Omental fat pad (tissue), 4 donors: Measurements from ENCODE around the gene CSHL1. TPM values are rescaled to one million over a fixed set of nuclear protein-coding genes. Genes with fewer than 3 reads are reported as not detected.
A peak's percentile ranks its signal among the peaks of the same experiment; 100 is the strongest.
"Not testable (repeated sequence)": the region's sequence is repeated elsewhere in the genome, so short reads cannot be mapped to it uniquely, and the experiment has no call there.

Source experiments
- ATAC-seq: fragments of 150-250 bp; one replicate; pipeline ENCODE4 v1.9.1; 2016; ENCODE audit warnings: mild to moderate bottlenecking, moderate library complexity; ENCODE audit not compliant: low FRiP score
- DNase-seq: peaks from one replicate; pipeline ENCODE4 v3.0.0-alpha.2; 2019; ENCODE audit warnings: low spot score
- CTCF ChIP-seq, 3 donors: fragments of 450-650 bp; IDR thresholded peaks; one replicate each; pipeline ENCODE4 v1.5.1; 2016 to 2017; ENCODE audit warnings: antibody characterized with exemption in 3 of 3, mild to moderate bottlenecking in 3 of 3, moderate library complexity in 2 of 3
- total RNA-seq, 4 donors: library from RNA; depleted of rRNA; stranded (reverse); fragments of >200 nt; gene quantifications; one replicate each; pipeline ENCODE4 v1.1.0, GENCODE V29; 2016

CSHL1 gene
- total RNA-seq, 4 donors from 2014 or later = not detected

GRCh38 chr17:63898899-63899798, 11.9 kb downstream of the CSHL1 start:
- DNase-seq, ATAC-seq: not testable (repeated sequence)

GRCh38 chr17:63896524-63897354, 14.3 kb downstream of the CSHL1 start, which contains the start of gene CSH1:
TSS of gene CSH1 (minus strand) at chr17:63896574. CDS start at chr17:63896511, 63 bp downstream.
- not testable (repeated sequence) for ATAC-seq, DNase-seq

- not testable (repeated sequence) for DNase-seq, ATAC-seq
These were observed 16.2 kb downstream of the CSHL1 start for GRCh38 chr17:63894821-63895220.

GRCh38 chr17:63894021-63894420, 17.0 kb downstream of the CSHL1 start:
- DNase-seq, ATAC-seq: not testable (repeated sequence)

- not testable (repeated sequence) for ATAC-seq, DNase-seq
These were observed 18.6 kb downstream of the CSHL1 start for GRCh38 chr17:63892316-63893037.

GRCh38 chr17:63889026-63889848, 21.8 kb downstream of the CSHL1 start:
- not testable (repeated sequence) for ATAC-seq, DNase-seq

GRCh38 chr17:63885119-63885518, 25.9 kb downstream of the CSHL1 start:
- ATAC-seq = not testable (repeated sequence)

GRCh38 chr17:63882626-63883126, 28.4 kb downstream of the CSHL1 start:
- not testable (repeated sequence) for DNase-seq, ATAC-seq

More at GRCh38 chr17:63885119-63885518, 25.9 kb downstream of the CSHL1 start:
- not testable (repeated sequence) for DNase-seq

GRCh38 chr17:63881935-63882601, 29.0 kb downstream of the CSHL1 start, which contains the start of gene GH2:
TSS of gene GH2 (minus strand) at chr17:63881944. CDS start at chr17:63881801, 143 bp downstream.
- DNase-seq = peak; percentile 35
- ATAC-seq = peak; percentile 73
- TF ChIP-seq CTCF (IDR thresholded peaks at IDR 0.05) = no peak

GRCh38 chr17:63881337-63881736, 29.7 kb downstream of the CSHL1 start:
- not testable (repeated sequence) for DNase-seq, ATAC-seq

- DNase-seq (no peak), ATAC-seq (no peak)
- TF ChIP-seq CTCF (IDR thresholded peaks at IDR 0.05) = no peak
These were observed 30.4 kb downstream of the CSHL1 start for GRCh38 chr17:63880706-63881105.

GRCh38 chr17:63878413-63878812, 32.6 kb downstream of the CSHL1 start:
- DNase-seq, ATAC-seq: not testable (repeated sequence)

- not testable (repeated sequence) for DNase-seq, ATAC-seq
These were observed 36.4 kb downstream of the CSHL1 start for GRCh38 chr17:63874693-63875092.

GRCh38 chr17:63874061-63874626, 36.9 kb downstream of the CSHL1 start:
- not testable (repeated sequence) for DNase-seq, ATAC-seq
